ENCODE results near the gene F2RL3.

Gene F2RL3

DNA sequence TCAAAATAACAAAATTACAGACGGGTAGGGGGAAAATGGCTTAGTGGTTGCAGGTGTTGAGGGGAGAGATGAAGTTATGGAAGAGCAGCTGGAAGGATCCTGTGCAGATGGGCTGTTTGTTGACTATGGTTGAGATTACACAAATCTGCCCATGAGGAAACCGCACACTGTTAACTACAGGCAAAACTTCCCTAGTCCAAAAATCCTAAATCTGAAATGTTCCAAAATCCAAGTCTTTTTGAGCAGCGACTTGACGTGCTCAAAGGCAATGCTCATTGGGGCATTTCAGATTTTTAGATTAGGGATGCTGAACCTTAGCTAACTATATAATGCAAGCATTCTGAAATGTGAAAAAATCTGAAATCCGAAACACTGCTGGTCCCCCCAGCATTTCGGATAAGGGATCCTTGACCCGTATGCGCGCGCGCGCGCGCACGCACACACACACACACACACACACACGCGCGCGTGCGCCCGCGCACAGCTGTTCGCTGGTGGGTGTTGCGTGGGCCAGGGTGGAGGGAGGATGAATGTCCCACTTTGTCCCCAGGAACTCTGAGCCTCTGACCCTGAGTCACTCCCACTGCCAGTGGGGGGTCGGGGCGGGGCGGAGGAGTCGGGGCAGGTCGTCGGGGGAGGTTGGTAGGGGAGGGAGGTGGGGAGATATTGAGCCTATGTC, 6.8 kb downstream of the F2RL3 start:
- Histone ChIP-seq H4K20me1 (ENCODE audit: insufficient read depth) (no peaks in the 10 kb centered on the region), H3K4me3 (IDR thresholded peaks at IDR 0.05; ENCODE audit: insufficient read depth, low read depth, low read length) (no peak overlapping the region), H2AFZ (ENCODE audit: low read depth) (no peak overlapping the region), H3K4me1 (ENCODE audit: low read depth, poor library complexity, severe bottlenecking) (peaks cover 50% of the 10 kb centered on the region), H3K27ac (no peak overlapping the region), H3K27me3 (ENCODE audit: insufficient read depth, low read depth) (no peaks in the 10 kb centered on the region), H3K4me2 (no peak overlapping the region), H3K36me3 (ENCODE audit: insufficient read depth) (no peaks in the 10 kb centered on the region), H3K79me2 (ENCODE audit: insufficient read depth, low read depth) (0 out of 2 replicates have a peak, but pooled peaks cover 3% of the 10 kb centered on the region), H3K9ac (no peak overlapping the region)
- TF ChIP-seq, protein P1, sequence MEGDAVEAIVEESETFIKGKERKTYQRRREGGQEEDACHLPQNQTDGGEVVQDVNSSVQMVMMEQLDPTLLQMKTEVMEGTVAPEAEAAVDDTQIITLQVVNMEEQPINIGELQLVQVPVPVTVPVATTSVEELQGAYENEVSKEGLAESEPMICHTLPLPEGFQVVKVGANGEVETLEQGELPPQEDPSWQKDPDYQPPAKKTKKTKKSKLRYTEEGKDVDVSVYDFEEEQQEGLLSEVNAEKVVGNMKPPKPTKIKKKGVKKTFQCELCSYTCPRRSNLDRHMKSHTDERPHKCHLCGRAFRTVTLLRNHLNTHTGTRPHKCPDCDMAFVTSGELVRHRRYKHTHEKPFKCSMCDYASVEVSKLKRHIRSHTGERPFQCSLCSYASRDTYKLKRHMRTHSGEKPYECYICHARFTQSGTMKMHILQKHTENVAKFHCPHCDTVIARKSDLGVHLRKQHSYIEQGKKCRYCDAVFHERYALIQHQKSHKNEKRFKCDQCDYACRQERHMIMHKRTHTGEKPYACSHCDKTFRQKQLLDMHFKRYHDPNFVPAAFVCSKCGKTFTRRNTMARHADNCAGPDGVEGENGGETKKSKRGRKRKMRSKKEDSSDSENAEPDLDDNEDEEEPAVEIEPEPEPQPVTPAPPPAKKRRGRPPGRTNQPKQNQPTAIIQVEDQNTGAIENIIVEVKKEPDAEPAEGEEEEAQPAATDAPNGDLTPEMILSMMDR (conservative IDR thresholded peaks at IDR 0.05; ENCODE audit: low read depth, low read length): no peak

DNA sequence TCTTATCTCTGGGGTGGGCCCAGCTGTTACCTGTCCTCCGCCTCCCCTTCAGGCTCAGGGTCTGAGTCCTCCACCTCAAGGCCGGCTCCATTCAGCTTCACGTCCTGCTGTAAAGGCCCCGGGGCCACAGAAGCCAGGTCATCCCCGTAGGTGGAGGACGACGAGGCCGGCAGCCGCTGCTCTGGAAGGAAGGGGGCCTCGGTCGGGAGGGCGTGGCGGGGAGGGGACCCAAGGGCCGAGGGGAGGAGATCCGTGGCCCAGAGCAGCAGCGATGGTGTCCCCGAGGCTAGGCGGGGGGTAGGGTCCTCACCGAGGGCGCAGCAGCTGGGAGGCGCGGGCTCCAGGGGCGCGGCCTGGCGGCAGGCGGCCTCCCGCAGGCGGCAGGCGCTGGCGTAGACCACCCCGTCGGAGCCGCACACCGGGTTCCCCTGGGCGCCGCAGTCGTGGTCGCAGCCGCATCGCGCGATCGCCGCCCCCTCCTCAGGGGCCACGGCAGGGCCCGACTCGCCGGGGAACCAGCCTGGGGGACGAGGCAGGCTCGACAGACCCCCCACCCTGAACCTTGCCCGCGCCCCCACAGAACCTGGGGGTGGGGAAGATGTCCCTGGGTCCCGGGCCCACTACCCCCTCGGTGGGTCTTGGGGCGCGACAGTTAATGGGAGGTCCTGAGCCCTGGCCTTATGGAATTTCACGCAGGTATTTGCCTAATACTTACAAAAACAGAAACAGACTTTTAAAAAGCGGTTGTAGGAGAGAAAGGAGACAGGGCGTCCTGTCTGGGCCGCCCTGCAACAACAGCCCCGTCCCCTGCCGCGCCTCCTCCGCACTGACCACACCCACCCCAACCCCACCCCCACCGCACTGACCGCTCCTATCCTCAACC, 7.6 kb downstream of the F2RL3 start:
- no peak overlapping the region for H3K27ac ChIP-seq
- no peaks in the 10 kb centered on the region for H4K20me1 ChIP-seq (ENCODE audit: insufficient read depth)
- H3K9ac ChIP-seq: no peak overlapping the region
- peak overlapping the region; percentile 66; the same call in 1 of the 2 replicates for H3K4me2 ChIP-seq
- H3K4me1 ChIP-seq (ENCODE audit: low read depth, poor library complexity, severe bottlenecking): peaks cover 42% of the 10 kb centered on the region
- no peak overlapping the region for H2AFZ ChIP-seq (ENCODE audit: low read depth)
- TF ChIP-seq, protein P1 (conservative IDR thresholded peaks at IDR 0.05; ENCODE audit: low read depth, low read length): no peak
- peaks cover under 1% of the 10 kb centered on the region; the same call in 1 of the 2 replicates for H3K27me3 ChIP-seq (ENCODE audit: insufficient read depth, low read depth)
- H3K79me2 ChIP-seq (ENCODE audit: insufficient read depth, low read depth): 0 out of 2 replicates have a peak, but pooled peaks cover 2% of the 10 kb centered on the region
- no peaks in the 10 kb centered on the region for H3K36me3 ChIP-seq (ENCODE audit: insufficient read depth)
- no peak overlapping the region for H3K4me3 ChIP-seq (IDR thresholded peaks at IDR 0.05; ENCODE audit: insufficient read depth, low read depth, low read length)

DNA sequence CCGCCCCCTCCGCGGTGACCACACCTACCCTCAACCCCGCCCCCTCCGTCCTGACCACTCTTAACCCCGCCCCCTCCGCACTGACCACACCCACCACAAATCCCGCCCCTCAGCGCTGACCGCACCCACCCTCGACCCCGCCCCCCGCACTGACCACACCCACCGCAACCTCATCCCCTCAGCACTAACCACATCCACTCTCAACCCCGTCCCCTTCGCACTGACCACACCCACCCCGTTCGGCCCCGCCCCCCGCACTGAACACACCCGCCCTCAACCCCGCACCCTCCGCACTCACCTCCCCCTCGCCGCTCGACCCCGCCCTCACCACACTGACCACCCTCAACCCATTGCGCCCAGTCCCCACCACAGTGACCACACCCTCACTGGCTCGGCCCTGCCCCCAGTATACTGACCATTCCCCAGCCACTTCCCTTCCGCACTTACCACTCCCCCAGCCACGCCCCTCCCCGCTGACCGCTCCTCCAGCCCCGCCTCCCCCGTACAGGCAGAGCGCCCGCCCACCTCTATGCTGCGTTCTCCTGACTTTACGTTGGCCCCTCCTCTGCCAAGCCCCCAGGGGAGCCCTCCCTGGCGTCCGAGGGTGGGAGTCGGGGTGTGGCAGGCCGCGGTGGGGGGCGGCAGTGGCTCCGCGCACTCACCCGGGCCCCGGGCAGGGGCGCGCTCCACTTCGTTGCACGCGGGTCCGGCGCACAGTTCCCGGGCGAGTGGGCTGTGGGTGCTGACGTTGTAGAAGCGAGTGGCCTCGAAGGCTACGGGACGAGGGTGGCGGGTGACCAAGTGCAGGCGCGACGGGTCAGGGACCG, 8.4 kb downstream of the F2RL3 start:
- Histone ChIP-seq H3K4me2 (peak overlapping the region; percentile 78), H3K9ac (no peak overlapping the region), H3K27ac (no peak overlapping the region)

DNA sequence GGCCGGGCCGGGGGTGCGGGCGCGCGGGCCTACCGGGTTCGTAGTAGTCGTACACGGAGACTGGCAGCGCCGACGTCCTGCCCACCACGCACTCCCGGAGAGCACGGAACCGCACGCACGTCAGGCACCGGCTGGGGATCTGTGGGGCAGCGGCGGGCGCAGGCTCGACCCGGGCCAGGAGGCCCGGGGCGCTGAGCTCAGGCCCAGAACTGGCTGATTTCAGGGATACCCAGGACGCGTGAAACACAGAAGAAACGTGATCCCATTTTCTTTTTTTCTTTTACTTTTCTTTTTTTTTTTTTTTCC, 9.0 kb downstream of the F2RL3 start:
- H3K79me2 ChIP-seq (ENCODE audit: insufficient read depth, low read depth): no peaks in the 10 kb centered on the region
- peaks cover 28% of the 10 kb centered on the region for H3K4me1 ChIP-seq (ENCODE audit: low read depth, poor library complexity, severe bottlenecking)
- peaks cover 7% of the 10 kb centered on the region; the same call in 1 of the 2 replicates for H3K27me3 ChIP-seq (ENCODE audit: insufficient read depth, low read depth)
- no peak overlapping the region for H3K4me3 ChIP-seq (IDR thresholded peaks at IDR 0.05; ENCODE audit: insufficient read depth, low read depth, low read length)
- peak overlapping the region; percentile 78 for H3K4me2 ChIP-seq
- no peak overlapping the region for H3K27ac ChIP-seq
- TF ChIP-seq, protein P1 (conservative IDR thresholded peaks at IDR 0.05; ENCODE audit: low read depth, low read length): no peak
- H3K36me3 ChIP-seq (ENCODE audit: insufficient read depth): no peaks in the 10 kb centered on the region
- H3K9ac ChIP-seq: no peak overlapping the region
- H2AFZ ChIP-seq (ENCODE audit: low read depth): peak overlapping the region; percentile 61; the same call in 1 of the 2 replicates
- H4K20me1 ChIP-seq (ENCODE audit: insufficient read depth): no peaks in the 10 kb centered on the region

More for the DNA sequence above, 8.4 kb downstream of the F2RL3 start:
- H4K20me1 ChIP-seq (ENCODE audit: insufficient read depth): no peaks in the 10 kb centered on the region
- no peaks in the 10 kb centered on the region for H3K36me3 ChIP-seq (ENCODE audit: insufficient read depth)
- peaks cover 34% of the 10 kb centered on the region for H3K4me1 ChIP-seq (ENCODE audit: low read depth, poor library complexity, severe bottlenecking)
- H3K27me3 ChIP-seq (ENCODE audit: insufficient read depth, low read depth): peaks cover 7% of the 10 kb centered on the region; the same call in 1 of the 2 replicates
- H3K79me2 ChIP-seq (ENCODE audit: insufficient read depth, low read depth): no peaks in the 10 kb centered on the region
- H2AFZ ChIP-seq (ENCODE audit: low read depth): peak overlapping the region; percentile 61; the same call in 1 of the 2 replicates
- no peak overlapping the region for H3K4me3 ChIP-seq (IDR thresholded peaks at IDR 0.05; ENCODE audit: insufficient read depth, low read depth, low read length)
- TF ChIP-seq, protein P1 (conservative IDR thresholded peaks at IDR 0.05; ENCODE audit: low read depth, low read length): no peak
